Stimulated activated CD8-positive, alpha-beta memory T cell treated with anti-CD3 and anti-CD28 coated beads, Interleukin-7, amount 100 ng/mL, for 1 hour (primary cell): ENCODE data around the gene USH2A.
"Not testable (repeated sequence)": the region's sequence is repeated elsewhere in the genome, so short reads cannot be mapped to it uniquely, and the experiment has no call there.

Source experiments
- DNase-seq, 2 donors: peaks; one replicate each; pipeline ENCODE4 v3.0.0-alpha.2; 2020; ENCODE audit warnings: low read depth in 2 of 2

USH2A gene

GRCh38 chr1:216047811-216048572, 375.3 kb downstream of the USH2A start:
- DNase-seq: no peak

GRCh38 chr1:216046336-216046735, 376.9 kb downstream of the USH2A start:
- no peak for DNase-seq

GRCh38 chr1:216045400-216045799, 377.8 kb downstream of the USH2A start:
- no peak for DNase-seq

GRCh38 chr1:216044538-216044937, 378.7 kb downstream of the USH2A start:
- DNase-seq: no peak

GRCh38 chr1:216034506-216034905, 388.7 kb downstream of the USH2A start:
- no peak for DNase-seq

GRCh38 chr1:216032961-216033614, 390.2 kb downstream of the USH2A start:
- no peak for DNase-seq

- DNase-seq: no peak
These were observed 391.0 kb downstream of the USH2A start for GRCh38 chr1:216032284-216032683.

GRCh38 chr1:216028631-216029030, 394.6 kb downstream of the USH2A start:
- no peak for DNase-seq

GRCh38 chr1:216024546-216024945, 398.7 kb downstream of the USH2A start:
- DNase-seq: no peak

- no peak for DNase-seq
These were observed 402.4 kb downstream of the USH2A start for GRCh38 chr1:216020743-216021345.

GRCh38 chr1:216015116-216015515, 408.1 kb downstream of the USH2A start:
- DNase-seq: no peak

GRCh38 chr1:216014086-216014485, 409.2 kb downstream of the USH2A start:
- no peak for DNase-seq

GRCh38 chr1:216009456-216009855, 413.8 kb downstream of the USH2A start:
- not testable (repeated sequence) for DNase-seq

- no peak for DNase-seq
These were observed 417.3 kb downstream of the USH2A start for GRCh38 chr1:216005916-216006315.

- no peak for DNase-seq
These were observed 430.6 kb downstream of the USH2A start for GRCh38 chr1:215992620-215993019.

GRCh38 chr1:215987092-215987875, 436.0 kb downstream of the USH2A start:
- no peak for DNase-seq

- no peak for DNase-seq
These were observed 436.8 kb downstream of the USH2A start for GRCh38 chr1:215986401-215986800.

- DNase-seq: no peak
These were observed 439.6 kb downstream of the USH2A start for GRCh38 chr1:215983680-215984079.

- DNase-seq: no peak
These were observed 451.3 kb downstream of the USH2A start for GRCh38 chr1:215971793-215972441.

- no peak for DNase-seq
These were observed 452.8 kb downstream of the USH2A start for GRCh38 chr1:215970406-215970805.

GRCh38 chr1:215963621-215964020, 459.6 kb downstream of the USH2A start:
- no peak for DNase-seq

- no peak for DNase-seq
These were observed 460.2 kb downstream of the USH2A start for GRCh38 chr1:215963040-215963439.
